ENCODE data around the gene RPL13. TPM values are rescaled to one million over a fixed set of nuclear protein-coding genes. Genes with fewer than 3 reads are reported as not detected.

Gene RPL13
- total RNA-seq, 2 donors from 2014 or later = 2,683 to 3,154 TPM

GRCh38 chr16:89550421-89551007, 10.0 kb upstream of the RPL13 start:
- ATAC-seq (replicated peaks) = no peak
- H3K4me1 Mint-ChIP-seq = no peaks in the 10 kb centered on the region
- no peaks in the 10 kb centered on the region for H3K9me3 Mint-ChIP-seq

DNA sequence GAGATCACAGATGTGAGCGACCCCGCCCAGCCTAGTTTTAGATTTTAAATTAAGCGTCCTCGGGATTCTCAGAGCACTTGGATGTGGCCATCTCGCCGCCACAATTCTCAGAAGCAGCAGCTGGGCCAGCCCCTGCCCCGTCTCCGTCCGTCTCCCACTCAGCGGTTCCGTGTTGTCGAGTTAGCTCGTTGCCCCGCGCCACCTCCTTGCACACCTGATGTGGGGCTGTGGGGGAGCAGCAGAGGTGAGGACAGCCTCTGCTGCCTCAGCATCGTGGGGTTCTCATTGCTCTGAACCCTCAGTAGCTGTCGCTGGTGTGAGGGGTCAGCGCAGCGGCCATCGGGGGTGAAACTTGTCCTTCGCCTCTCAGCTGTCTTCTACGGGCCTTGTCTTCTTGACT, 8.2 kb upstream of the RPL13 start:
- no peak for ATAC-seq (replicated peaks)
- H3K9me3 Mint-ChIP-seq = no peaks in the 10 kb centered on the region
- H3K27ac Mint-ChIP-seq = no peak overlapping the region

More at GRCh38 chr16:89550421-89551007, 10.0 kb upstream of the RPL13 start:
- H3K36me3 Mint-ChIP-seq (ENCODE audit: low read depth) = peaks cover 62% of the 10 kb centered on the region
- H3K4me3 Mint-ChIP-seq = no peak overlapping the region
- H3K27ac Mint-ChIP-seq = no peak overlapping the region
- H3K27me3 Mint-ChIP-seq = no peaks in the 10 kb centered on the region

DNA sequence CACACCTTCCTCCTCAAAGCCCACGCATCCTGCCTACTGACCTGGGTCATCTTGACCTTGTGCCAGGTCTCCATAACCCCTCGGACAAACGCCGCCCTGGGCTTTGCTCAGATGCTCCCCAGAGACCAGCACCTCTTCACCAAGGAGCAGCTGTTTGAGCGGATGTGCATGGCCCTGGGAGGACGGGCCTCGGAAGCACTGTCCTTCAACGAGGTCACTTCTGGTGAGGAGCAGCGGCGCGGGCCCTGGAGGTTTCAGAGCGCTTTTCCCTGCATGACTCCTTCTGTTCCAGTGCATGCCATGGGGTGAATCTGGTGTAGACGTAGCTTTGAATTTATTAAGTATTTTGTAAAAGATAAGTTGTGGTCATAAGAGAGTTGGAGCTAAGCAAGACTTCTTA, 7.6 kb upstream of the RPL13 start:
- no peaks in the 10 kb centered on the region for H3K27me3 Mint-ChIP-seq
- no peak for ATAC-seq (replicated peaks)
- no peak overlapping the region for H3K27ac Mint-ChIP-seq
- H3K36me3 Mint-ChIP-seq (ENCODE audit: low read depth) = peaks cover 63% of the 10 kb centered on the region
- no peak overlapping the region for H3K4me3 Mint-ChIP-seq
- no peaks in the 10 kb centered on the region for H3K4me1 Mint-ChIP-seq
- no peaks in the 10 kb centered on the region for H3K9me3 Mint-ChIP-seq

More for the DNA sequence above, 8.2 kb upstream of the RPL13 start:
- no peaks in the 10 kb centered on the region for H3K27me3 Mint-ChIP-seq
- no peak overlapping the region for H3K4me3 Mint-ChIP-seq
- peaks cover 64% of the 10 kb centered on the region for H3K36me3 Mint-ChIP-seq (ENCODE audit: low read depth)
- no peaks in the 10 kb centered on the region for H3K4me1 Mint-ChIP-seq

DNA sequence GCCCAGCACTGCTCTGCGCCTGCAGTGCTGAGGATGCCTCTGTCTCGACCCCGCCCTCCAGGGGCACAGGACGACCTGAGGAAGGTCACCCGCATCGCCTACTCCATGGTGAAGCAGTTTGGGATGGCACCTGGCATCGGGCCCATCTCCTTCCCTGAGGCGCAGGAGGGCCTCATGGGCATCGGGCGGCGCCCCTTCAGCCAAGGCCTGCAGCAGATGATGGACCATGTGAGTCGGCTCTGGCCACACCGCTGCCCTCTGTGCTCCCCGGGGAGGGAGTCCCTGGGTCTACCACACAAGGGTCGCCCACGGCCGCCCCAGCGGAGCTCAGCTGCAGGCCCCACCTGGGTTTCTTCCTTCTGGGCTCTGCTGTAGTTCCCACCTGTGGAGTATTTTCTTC, 6.7 kb upstream of the RPL13 start:
- Mint-ChIP-seq H3K4me1 (no peaks in the 10 kb centered on the region), H3K36me3 (ENCODE audit: low read depth) (peaks cover 55% of the 10 kb centered on the region), H3K9me3 (no peaks in the 10 kb centered on the region), H3K27me3 (no peaks in the 10 kb centered on the region), H3K27ac (no peak overlapping the region), H3K4me3 (no peak overlapping the region)
- ATAC-seq (replicated peaks) = no peak

GRCh38 chr16:89554343-89554742, 6.1 kb upstream of the RPL13 start:
- Mint-ChIP-seq H3K27me3 (no peaks in the 10 kb centered on the region), H3K9me3 (no peaks in the 10 kb centered on the region), H3K27ac (no peak overlapping the region), H3K4me1 (no peaks in the 10 kb centered on the region), H3K36me3 (ENCODE audit: low read depth) (peaks cover 49% of the 10 kb centered on the region), H3K4me3 (no peak overlapping the region)
- ATAC-seq (replicated peaks) = no peak

DNA sequence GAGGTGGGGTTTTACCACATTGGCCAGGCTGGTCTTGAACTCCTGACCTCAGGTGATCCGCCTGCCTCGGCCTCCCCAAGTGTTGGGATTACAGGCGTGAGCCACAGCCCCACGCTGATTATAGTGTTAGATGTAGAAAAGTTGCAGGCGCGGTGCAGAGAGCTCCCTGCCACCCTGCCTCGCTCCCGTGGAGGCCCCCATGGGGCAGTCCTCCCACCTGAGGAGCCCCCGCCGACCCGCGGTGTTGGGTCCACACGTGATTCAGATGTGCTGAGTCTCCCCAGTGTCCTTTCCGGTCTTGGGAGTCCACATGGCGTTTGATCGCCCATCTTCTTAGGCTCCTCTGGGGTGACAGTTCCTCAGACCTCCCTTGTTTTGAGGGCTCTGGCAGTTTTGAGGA, 5.2 kb upstream of the RPL13 start:
- Mint-ChIP-seq H3K9me3 (no peaks in the 10 kb centered on the region), H3K4me1 (no peaks in the 10 kb centered on the region), H3K27me3 (no peaks in the 10 kb centered on the region), H3K27ac (no peak overlapping the region), H3K4me3 (no peak overlapping the region), H3K36me3 (ENCODE audit: low read depth) (peaks cover 48% of the 10 kb centered on the region)
- ATAC-seq (replicated peaks) = no peak

DNA sequence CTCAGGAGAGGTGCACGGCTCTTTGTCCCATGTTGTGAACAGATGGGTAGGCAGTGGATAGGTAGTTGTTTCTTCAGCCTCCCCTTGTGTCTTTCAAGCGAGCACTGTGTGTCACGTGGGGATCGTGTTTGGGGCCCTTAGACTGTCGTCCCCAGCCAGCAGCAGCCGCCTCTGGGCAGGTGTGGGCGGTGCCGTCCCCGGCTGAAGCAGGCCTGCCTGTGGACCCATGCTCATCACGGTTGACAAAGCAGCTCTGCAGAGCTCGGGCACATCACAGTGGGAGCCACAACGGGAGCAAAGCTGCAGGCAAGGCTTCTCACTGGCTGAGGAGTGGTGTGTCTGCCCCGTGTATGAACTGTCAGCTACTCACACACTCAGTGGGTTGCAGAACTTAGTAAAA, 4.7 kb upstream of the RPL13 start:
- no peaks in the 10 kb centered on the region for H3K27me3 Mint-ChIP-seq
- H3K9me3 Mint-ChIP-seq = no peaks in the 10 kb centered on the region
- no peak overlapping the region for H3K4me3 Mint-ChIP-seq
- no peak for ATAC-seq (replicated peaks)
- H3K36me3 Mint-ChIP-seq (ENCODE audit: low read depth) = peaks cover 48% of the 10 kb centered on the region
- no peaks in the 10 kb centered on the region for H3K4me1 Mint-ChIP-seq
- no peak overlapping the region for H3K27ac Mint-ChIP-seq

GRCh38 chr16:89556750-89557689, 3.5 kb upstream of the RPL13 start:
- peak overlapping the region; percentile 43 for H3K27ac Mint-ChIP-seq
- peak; percentile 51 for ATAC-seq (replicated peaks)
- H3K4me3 Mint-ChIP-seq = no peak overlapping the region
- no peaks in the 10 kb centered on the region for H3K27me3 Mint-ChIP-seq
- peaks cover 46% of the 10 kb centered on the region for H3K36me3 Mint-ChIP-seq (ENCODE audit: low read depth)
- H3K9me3 Mint-ChIP-seq = no peaks in the 10 kb centered on the region
- H3K4me1 Mint-ChIP-seq = peaks cover under 1% of the 10 kb centered on the region

DNA sequence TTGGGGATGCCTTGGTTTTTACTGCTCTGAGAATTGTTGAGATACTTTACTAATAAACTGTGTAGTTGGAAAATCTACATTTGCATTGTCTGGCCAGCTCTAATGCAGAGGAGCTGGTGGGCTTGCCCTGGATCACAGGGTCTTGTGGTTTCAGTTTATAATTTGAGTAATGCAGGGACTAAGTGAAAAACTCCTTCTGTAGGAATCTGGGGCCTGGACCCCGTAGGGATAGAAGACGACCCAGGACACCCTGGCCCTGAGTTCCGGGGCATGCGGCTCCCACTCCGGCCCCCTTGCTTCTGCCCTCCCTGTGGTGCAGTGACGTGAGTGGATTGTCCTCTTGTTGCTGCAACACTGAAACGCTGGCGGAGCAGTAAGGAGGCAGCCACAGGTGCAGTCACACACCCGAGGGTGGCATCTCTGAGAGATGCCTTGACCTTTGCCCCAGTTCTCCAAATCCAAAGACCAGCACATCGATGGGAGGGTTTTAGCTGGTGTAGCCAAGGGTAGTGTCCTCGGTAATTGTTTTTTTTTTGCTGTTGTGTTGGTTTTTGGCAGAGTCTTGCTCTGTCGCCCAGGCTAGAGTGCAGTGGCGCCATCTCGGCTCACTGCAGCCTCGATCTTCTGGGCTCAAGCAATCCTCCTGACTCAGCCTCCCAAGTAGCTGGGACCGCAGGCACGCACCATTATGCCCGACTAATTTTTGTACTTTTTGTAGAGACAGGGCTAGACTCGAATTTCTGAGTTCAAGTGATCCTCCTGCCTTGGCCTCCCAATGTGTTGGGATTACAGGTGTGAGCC, 2.6 kb upstream of the RPL13 start:
- Mint-ChIP-seq H3K27ac (peak overlapping the region; percentile 43), H3K4me1 (peaks cover 6% of the 10 kb centered on the region), H3K36me3 (ENCODE audit: low read depth) (peaks cover 48% of the 10 kb centered on the region), H3K9me3 (no peaks in the 10 kb centered on the region), H3K4me3 (no peak overlapping the region), H3K27me3 (no peaks in the 10 kb centered on the region)
- ATAC-seq (replicated peaks) = no peak

DNA sequence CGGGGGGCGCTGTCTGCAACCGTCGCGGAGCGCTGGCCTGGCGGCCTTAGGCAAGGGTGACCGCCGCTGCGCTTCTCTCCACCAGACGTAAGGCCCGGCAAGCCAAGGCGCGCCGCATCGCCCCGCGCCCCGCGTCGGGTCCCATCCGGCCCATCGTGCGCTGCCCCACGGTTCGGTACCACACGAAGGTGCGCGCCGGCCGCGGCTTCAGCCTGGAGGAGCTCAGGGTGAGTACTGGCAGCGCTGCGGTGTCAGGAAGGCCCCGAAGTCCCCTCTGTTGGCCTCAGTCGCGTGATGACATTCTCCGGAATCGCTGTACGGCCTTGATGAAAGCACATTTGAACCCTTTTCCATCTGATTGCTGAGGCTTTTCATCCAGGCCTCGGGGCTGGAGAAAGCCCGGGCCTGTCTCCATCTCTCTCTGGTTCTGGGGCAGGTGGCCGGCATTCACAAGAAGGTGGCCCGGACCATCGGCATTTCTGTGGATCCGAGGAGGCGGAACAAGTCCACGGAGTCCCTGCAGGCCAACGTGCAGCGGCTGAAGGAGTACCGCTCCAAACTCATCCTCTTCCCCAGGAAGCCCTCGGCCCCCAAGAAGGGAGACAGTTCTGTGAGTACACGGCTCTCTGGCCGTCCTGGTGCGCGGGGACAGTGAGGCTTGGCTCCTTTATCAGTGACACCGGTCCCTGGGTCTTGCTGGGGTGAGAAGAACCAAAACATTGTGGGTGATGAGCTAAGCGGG, 831 bp downstream of the RPL13 start:
- Mint-ChIP-seq H3K36me3 (ENCODE audit: low read depth) (peaks cover 79% of the 10 kb centered on the region), H3K27me3 (no peaks in the 10 kb centered on the region), H3K4me3 (peak overlapping the region; percentile 91), H3K4me1 (peaks cover 12% of the 10 kb centered on the region), H3K27ac (peak overlapping the region; percentile 94), H3K9me3 (no peaks in the 10 kb centered on the region)
- no peak for ATAC-seq (replicated peaks)

- ATAC-seq (replicated peaks) = no peak
- Mint-ChIP-seq H3K9me3 (no peaks in the 10 kb centered on the region), H3K4me1 (peaks cover 12% of the 10 kb centered on the region), H3K27me3 (no peaks in the 10 kb centered on the region), H3K27ac (peak overlapping the region; percentile 94), H3K36me3 (ENCODE audit: low read depth) (peaks cover 81% of the 10 kb centered on the region), H3K4me3 (peak overlapping the region; percentile 91)
These were observed 1.6 kb downstream of the RPL13 start for GRCh38 chr16:89561884-89562599.

DNA sequence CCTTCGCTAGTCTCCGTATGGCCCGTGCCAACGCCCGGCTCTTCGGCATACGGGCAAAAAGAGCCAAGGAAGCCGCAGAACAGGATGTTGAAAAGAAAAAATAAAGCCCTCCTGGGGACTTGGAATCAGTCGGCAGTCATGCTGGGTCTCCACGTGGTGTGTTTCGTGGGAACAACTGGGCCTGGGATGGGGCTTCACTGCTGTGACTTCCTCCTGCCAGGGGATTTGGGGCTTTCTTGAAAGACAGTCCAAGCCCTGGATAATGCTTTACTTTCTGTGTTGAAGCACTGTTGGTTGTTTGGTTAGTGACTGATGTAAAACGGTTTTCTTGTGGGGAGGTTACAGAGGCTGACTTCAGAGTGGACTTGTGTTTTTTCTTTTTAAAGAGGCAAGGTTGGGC, 2.5 kb downstream of the RPL13 start:
- peaks cover 80% of the 10 kb centered on the region for H3K36me3 Mint-ChIP-seq (ENCODE audit: low read depth)
- no peaks in the 10 kb centered on the region for H3K9me3 Mint-ChIP-seq
- ATAC-seq (replicated peaks) = no peak
- H3K4me3 Mint-ChIP-seq = peak overlapping the region; percentile 91
- H3K4me1 Mint-ChIP-seq = peaks cover 12% of the 10 kb centered on the region
- no peaks in the 10 kb centered on the region for H3K27me3 Mint-ChIP-seq
- peak overlapping the region; percentile 94 for H3K27ac Mint-ChIP-seq

DNA sequence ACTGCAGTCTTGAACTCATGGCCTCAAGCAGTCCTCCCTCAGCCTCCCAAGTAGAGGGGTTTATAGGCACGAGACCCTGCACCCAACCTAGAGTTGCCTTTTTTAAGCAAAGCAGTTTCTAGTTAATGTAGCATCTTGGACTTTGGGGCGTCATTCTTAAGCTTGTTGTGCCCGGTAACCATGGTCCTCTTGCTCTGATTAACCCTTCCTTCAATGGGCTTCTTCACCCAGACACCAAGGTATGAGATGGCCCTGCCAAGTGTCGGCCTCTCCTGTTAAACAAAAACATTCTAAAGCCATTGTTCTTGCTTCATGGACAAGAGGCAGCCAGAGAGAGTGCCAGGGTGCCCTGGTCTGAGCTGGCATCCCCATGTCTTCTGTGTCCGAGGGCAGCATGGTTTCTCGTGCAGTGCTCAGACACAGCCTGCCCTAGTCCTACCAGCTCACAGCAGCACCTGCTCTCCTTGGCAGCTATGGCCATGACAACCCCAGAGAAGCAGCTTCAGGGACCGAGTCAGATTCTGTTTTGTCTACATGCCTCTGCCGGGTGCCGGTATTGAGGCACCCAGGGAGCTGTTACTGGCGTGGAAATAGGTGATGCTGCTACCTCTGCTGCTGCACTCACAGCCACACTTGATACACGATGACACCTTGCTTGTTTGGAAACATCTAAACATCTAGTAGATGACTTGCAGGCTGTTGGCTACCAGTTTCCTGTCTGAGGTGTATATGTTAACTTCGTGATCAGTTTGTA, 3.3 kb downstream of the RPL13 start:
- no peaks in the 10 kb centered on the region for H3K27me3 Mint-ChIP-seq
- no peak overlapping the region for H3K27ac Mint-ChIP-seq
- peaks cover 12% of the 10 kb centered on the region for H3K4me1 Mint-ChIP-seq
- H3K36me3 Mint-ChIP-seq (ENCODE audit: low read depth) = peaks cover 80% of the 10 kb centered on the region
- no peak for ATAC-seq (replicated peaks)
- H3K4me3 Mint-ChIP-seq = peak overlapping the region; percentile 91
- H3K9me3 Mint-ChIP-seq = no peaks in the 10 kb centered on the region
